GM18508 (cell line): ENCODE data around the gene RALGAPA2.

Experiments
- ATAC-seq: cut with Tn5 transposase; IDR thresholded peaks from one replicate; pipeline ENCODE4 v1.9.1; 2021; ENCODE audit warnings: moderate number of reproducible peaks; ENCODE audit not compliant: insufficient read depth, unreplicated experiment

Gene RALGAPA2

GRCh38 chr20:20391115-20391514, 321.3 kb downstream of the RALGAPA2 start:
- no peak for ATAC-seq

GRCh38 chr20:20390393-20390792, 322.1 kb downstream of the RALGAPA2 start:
- no peak for ATAC-seq

GRCh38 chr20:20386192-20386591, 326.3 kb downstream of the RALGAPA2 start:
- no peak for ATAC-seq

- ATAC-seq, result no peak
Measured at GRCh38 chr20:20375862-20376261, 336.6 kb downstream of the RALGAPA2 start.

GRCh38 chr20:20373091-20373571, 339.3 kb downstream of the RALGAPA2 start:
- ATAC-seq, result no peak

GRCh38 chr20:20371681-20372080, 340.8 kb downstream of the RALGAPA2 start:
- no peak for ATAC-seq

GRCh38 chr20:20371083-20371482, 341.4 kb downstream of the RALGAPA2 start:
- ATAC-seq, result no peak

- no peak for ATAC-seq
Measured at GRCh38 chr20:20370094-20370575, 342.3 kb downstream of the RALGAPA2 start.

GRCh38 chr20:20369250-20370093, 343.0 kb downstream of the RALGAPA2 start:
- ATAC-seq, result no peak

GRCh38 chr20:20368418-20369249, 343.8 kb downstream of the RALGAPA2 start:
- no peak for ATAC-seq

GRCh38 chr20:20367575-20368417, 344.6 kb downstream of the RALGAPA2 start, which contains the start of gene INSM1:
Gene INSM1 (plus strand): TSS chr20:20368104. CDS start chr20:20368268, 164 bp downstream.
- ATAC-seq, result no peak

GRCh38 chr20:20366876-20367574, 345.4 kb downstream of the RALGAPA2 start:
- no peak for ATAC-seq

- no peak for ATAC-seq
Measured at GRCh38 chr20:20366551-20366875, 345.9 kb downstream of the RALGAPA2 start.

GRCh38 chr20:20365480-20366161, 346.8 kb downstream of the RALGAPA2 start:
- no peak for ATAC-seq

GRCh38 chr20:20364593-20365479, 347.6 kb downstream of the RALGAPA2 start:
- ATAC-seq, result no peak

- no peak for ATAC-seq
Measured at GRCh38 chr20:20363799-20364592, 348.4 kb downstream of the RALGAPA2 start.

- ATAC-seq, result no peak
Measured at GRCh38 chr20:20363434-20363798, 349.0 kb downstream of the RALGAPA2 start.
